Stimulated activated CD4-positive, alpha-beta T cell treated with anti-CD3 and anti-CD28 coated beads, Interleukin-4, amount 100 ng/mL, for 1 hour (primary cell): ENCODE measurements around the gene SLC1A2.

Source experiments
- DNase-seq: peaks from one replicate; pipeline ENCODE4 v3.0.0-alpha.2; 2020

The SLC1A2 gene

GRCh38 chr11:35262735-35263134 lies 156.6 kb downstream of the SLC1A2 start:
- no peak for DNase-seq

GRCh38 chr11:35262056-35262455 lies 157.3 kb downstream of the SLC1A2 start:
- no peak for DNase-seq

DNA sequence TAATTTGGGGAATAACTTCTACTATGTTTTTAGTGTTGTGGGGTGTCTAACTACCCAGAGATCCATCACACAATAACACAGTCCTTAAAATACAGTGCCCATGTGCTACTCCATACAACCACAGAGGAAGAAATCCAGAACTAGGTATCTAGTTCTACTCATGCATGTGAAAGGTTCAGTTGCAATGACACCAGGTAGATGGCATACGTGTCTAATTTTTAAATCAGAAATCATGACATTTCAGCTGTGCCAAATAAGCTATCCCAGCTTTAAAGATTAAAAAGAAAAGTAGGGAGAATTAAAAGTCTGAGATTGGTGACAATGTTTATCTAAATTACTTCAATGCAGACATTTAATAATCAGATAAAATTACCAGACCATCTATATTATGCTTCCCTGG lies 158.2 kb downstream of the SLC1A2 start:
- DNase-seq, result no peak

- DNase-seq, result no peak
Measured at GRCh38 chr11:35260342-35260985, 158.9 kb downstream of the SLC1A2 start.

DNA sequence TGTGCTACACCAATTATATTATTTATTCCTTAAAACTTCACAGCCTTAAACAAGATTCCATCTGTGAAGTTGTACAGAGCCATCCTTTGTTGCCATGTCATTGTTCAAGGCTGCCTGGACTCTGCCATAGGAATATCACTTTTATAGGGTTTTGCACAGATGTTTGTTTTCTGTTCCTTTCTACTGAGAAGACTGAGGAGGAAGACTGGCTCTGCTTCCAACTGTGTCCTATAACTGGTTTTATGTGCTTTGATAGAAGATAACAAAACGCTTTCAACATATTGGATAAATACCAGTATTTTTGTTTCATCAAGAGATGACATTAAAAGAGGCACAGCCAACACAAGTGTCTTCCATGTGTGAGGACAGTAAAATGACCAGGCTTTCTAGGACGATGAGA lies 159.8 kb downstream of the SLC1A2 start:
- no peak for DNase-seq

GRCh38 chr11:35257281-35257680 lies 162.1 kb downstream of the SLC1A2 start:
- no peak for DNase-seq

GRCh38 chr11:35256296-35256695 lies 163.1 kb downstream of the SLC1A2 start:
- DNase-seq, result no peak

DNA sequence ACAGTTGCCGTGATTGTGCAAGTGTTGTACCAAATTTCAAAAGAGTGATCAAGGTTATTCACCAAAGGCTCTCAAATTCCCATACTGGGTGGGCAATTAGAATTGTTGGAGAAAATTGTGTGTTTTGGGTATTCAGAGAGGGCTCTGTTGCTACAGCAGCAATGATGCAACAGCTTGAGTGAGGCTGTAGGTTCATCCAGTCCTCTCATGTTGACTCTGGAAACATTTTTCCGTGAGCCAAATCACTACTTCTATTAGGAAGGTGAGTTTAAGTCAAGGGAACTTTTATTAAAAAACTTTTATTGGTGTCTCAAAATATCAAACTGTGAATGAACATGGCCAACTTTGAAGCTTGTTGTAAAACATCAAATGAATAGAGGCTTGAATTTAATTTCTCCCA lies 163.8 kb downstream of the SLC1A2 start:
- no peak for DNase-seq

DNA sequence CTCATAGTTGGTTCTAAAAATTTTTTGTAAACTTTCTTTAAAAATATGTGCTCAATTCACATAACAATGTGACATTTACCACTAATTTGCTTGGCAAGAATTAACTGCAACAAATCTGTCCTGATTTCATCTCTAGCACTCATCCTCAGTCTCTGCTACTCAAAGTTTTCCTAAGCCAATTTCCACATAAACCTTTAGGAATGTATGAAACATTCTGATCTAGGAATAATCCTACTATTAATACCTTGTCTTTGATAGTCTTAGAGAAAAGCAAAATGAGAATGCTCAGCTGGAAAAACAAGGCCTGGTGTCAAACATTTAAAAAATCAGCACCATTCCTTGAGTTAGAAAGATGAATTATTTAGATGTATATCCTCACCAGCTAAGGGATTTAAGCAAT lies 166.1 kb downstream of the SLC1A2 start:
- DNase-seq, result no peak

DNA sequence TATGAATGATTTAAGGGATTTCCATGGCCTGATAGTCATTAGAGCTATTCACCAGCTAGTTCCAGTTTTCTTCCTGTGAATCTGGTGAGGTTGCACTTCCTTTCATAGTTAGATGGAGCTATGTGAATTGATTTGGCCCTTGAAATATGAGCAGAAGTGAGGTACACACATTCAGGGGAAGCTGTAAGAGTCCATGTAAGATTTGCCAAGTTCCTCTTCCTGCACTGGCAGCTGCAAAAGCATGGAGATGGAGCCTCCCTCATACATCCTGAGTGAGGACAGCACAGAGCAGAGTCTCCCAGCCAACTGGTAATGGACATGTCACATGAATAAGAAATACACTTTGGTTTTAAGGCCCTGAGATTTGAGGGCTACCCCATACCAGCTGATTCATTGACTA lies 168.7 kb downstream of the SLC1A2 start:
- no peak for DNase-seq

GRCh38 chr11:35250192-35250591 lies 169.2 kb downstream of the SLC1A2 start:
- no peak for DNase-seq

GRCh38 chr11:35248558-35249323 lies 170.6 kb downstream of the SLC1A2 start:
- DNase-seq, result no peak

GRCh38 chr11:35247863-35248262 lies 171.5 kb downstream of the SLC1A2 start:
- DNase-seq, result no peak

DNA sequence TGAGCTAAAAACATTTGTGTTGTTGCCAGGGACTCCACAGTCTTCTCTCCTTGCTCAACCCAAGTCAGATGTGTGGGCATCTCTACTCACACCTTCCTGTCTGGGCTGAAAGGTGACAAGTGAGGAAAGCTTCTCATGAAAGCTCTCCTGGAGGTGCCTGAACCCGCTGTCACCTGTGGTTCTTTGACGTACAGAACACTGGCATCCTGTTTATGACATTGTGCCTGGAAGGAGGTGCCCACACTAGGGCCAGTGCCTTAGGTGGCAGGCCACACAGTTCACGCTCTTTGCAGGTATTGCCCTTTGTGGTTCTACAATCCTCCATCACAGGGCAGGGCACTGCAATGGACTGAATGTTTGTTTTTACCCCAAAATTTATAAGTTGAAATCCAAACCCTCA lies 171.9 kb downstream of the SLC1A2 start:
- no peak for DNase-seq

DNA sequence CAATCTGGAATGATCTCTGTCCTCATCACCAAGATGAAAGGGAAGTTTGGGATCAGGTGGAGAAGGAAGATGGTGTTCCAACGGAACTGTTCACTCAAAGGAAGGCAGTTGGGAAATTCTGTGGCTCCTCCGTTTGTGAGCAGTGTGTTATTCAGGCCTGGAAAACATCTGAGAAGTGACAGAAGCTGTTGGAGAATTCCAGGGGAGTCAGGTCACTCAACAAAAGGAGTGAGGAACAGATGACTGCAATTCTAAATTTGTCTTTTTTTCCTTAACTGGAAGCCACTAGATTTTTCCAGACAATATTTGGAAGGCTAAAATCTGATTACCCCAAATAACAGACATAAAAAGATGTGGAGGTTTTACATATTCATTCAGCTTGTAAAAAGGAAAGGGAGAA lies 172.6 kb downstream of the SLC1A2 start:
- DNase-seq, result no peak

- no peak for DNase-seq
Measured at GRCh38 chr11:35245786-35246185, 173.6 kb downstream of the SLC1A2 start.

GRCh38 chr11:35245056-35245455 lies 174.3 kb downstream of the SLC1A2 start:
- no peak for DNase-seq

GRCh38 chr11:35243774-35244173 lies 175.6 kb downstream of the SLC1A2 start:
- DNase-seq, result no peak

GRCh38 chr11:35242412-35243242 lies 176.7 kb downstream of the SLC1A2 start:
- no peak for DNase-seq

DNA sequence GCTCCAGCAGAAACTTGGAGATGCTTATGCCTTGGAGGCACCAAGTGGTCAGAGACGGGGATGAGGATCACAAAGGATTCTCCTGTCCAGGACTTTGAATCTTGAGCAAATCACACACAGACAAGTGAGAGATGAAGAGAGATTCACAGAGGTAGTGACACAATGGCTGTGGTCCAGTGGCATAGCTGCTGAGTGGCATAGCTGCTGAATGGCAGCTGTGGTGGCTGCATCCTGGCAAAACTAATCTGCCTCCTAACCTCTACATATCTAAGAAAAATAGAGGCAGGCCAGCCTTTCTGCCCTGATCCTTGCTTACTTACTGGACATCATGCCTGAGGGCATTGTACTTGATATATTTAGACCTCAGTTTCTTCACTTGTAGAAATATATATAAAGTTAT lies 177.8 kb downstream of the SLC1A2 start:
- DNase-seq, result no peak

- DNase-seq, result no peak
Measured at GRCh38 chr11:35241083-35241482, 178.3 kb downstream of the SLC1A2 start.

GRCh38 chr11:35239471-35240075 lies 179.8 kb downstream of the SLC1A2 start:
- no peak for DNase-seq

DNA sequence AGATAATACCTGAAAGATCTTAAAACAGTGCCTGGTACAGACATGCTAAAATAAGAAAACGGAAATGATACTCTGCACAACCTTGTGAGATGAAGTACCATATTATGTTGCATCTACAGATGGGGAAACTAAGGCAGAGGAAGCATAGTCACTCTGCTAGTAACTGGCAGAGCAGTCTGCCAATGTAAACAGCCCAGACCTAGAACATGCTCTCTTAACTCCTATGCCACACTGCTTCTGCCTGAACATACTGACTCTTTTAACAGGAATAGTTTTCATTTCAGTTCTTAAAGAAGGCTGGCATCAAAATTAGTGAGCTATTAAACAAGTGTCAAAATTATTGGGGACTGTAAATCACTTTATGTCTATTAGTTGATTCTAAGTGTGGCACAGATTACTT lies 180.5 kb downstream of the SLC1A2 start:
- DNase-seq, result no peak
